H9 (cell line): ENCODE data around the gene IVNS1ABP. TPM values are rescaled to one million over a fixed set of nuclear protein-coding genes. Genes with fewer than 3 reads are reported as not detected.

Experiments
- DNase-seq: peaks from one replicate; pipeline ENCODE4 v3.0.0-alpha.2; 2017
- H2AFZ ChIP-seq: one replicate; pipeline ENCODE4 v1.6.1; 2013; ENCODE audit warnings: mild to moderate bottlenecking, low read length, control low read depth, moderate library complexity
- H2AK5ac ChIP-seq: 2 replicates; pipeline ENCODE4 v1.6.1; 2013; ENCODE audit warnings: low read length, control low read depth, mixed read lengths; ENCODE audit not compliant: insufficient read length
- H2BK120ac ChIP-seq: one replicate; pipeline ENCODE4 v1.6.1; 2013; ENCODE audit warnings: low read depth, mild to moderate bottlenecking, low read length, control low read depth, inconsistent platforms; ENCODE audit not compliant: poor library complexity, severe bottlenecking
- H2BK12ac ChIP-seq: 2 replicates; pipeline ENCODE4 v1.6.1; 2013; ENCODE audit warnings: low read length, control low read depth, mixed read lengths, low read depth; ENCODE audit not compliant: insufficient read length
- H2BK15ac ChIP-seq: 2 replicates; pipeline ENCODE4 v1.6.1; 2013; ENCODE audit warnings: low read depth, low read length, control low read depth
- H2BK20ac ChIP-seq: one replicate; pipeline ENCODE4 v1.6.1; 2013; ENCODE audit warnings: low read depth, mild to moderate bottlenecking, low read length, control low read depth, inconsistent platforms; ENCODE audit not compliant: poor library complexity, severe bottlenecking
- H2BK5ac ChIP-seq: 2 replicates; pipeline ENCODE4 v1.6.1; 2013; ENCODE audit warnings: low read length, control low read depth, mixed read lengths; ENCODE audit not compliant: insufficient read length
- H3K14ac ChIP-seq: 2 replicates; pipeline ENCODE4 v1.6.1; 2013; ENCODE audit warnings: low read length, control low read depth; ENCODE audit not compliant: insufficient read depth
- H3K18ac ChIP-seq: 2 replicates; pipeline ENCODE4 v1.6.1; 2013; ENCODE audit warnings: low read depth, mild to moderate bottlenecking, mixed read lengths, low read length, control low read depth; ENCODE audit not compliant: insufficient read length
- H3K23ac ChIP-seq: 2 replicates; pipeline ENCODE4 v1.6.1; 2013; ENCODE audit warnings: low read length, control low read depth, mixed read lengths, low read depth; ENCODE audit not compliant: insufficient read length
- H3K23me2 ChIP-seq: 2 replicates; pipeline ENCODE4 v1.6.1; 2013; ENCODE audit warnings: low read depth, mild to moderate bottlenecking, mixed read lengths, low read length, control low read depth; ENCODE audit not compliant: insufficient read length, poor library complexity, severe bottlenecking
- H3K27ac ChIP-seq: 2 replicates; pipeline ENCODE4 v1.5.1; 2013; ENCODE audit warnings: low read length, control low read depth, mixed read lengths, low read depth; ENCODE audit not compliant: insufficient read length
- H3K27me3 ChIP-seq: 2 replicates; pipeline ENCODE4 v1.6.1; 2013; ENCODE audit warnings: low read length, control low read depth, inconsistent platforms; ENCODE audit not compliant: insufficient read depth
- H3K4ac ChIP-seq: 2 replicates; pipeline ENCODE4 v1.6.1; 2013; ENCODE audit warnings: low read depth, mild to moderate bottlenecking, control low read depth, inconsistent platforms, low read length, moderate library complexity
- H3K4me1 ChIP-seq: 2 replicates; pipeline ENCODE4 v1.6.1; 2013; ENCODE audit warnings: low read length, control low read depth, inconsistent platforms; ENCODE audit not compliant: insufficient read depth
- H3K4me2 ChIP-seq: 2 replicates; pipeline ENCODE4 v1.6.1; 2013; ENCODE audit warnings: low read length, control low read depth, mixed read lengths; ENCODE audit not compliant: insufficient read length, insufficient read depth
- H3K56ac ChIP-seq: 2 replicates; pipeline ENCODE4 v1.6.1; 2013; ENCODE audit warnings: low read depth, mild to moderate bottlenecking, mixed read lengths, low read length, control low read depth; ENCODE audit not compliant: insufficient read length
- H3K79me1 ChIP-seq: 2 replicates; pipeline ENCODE4 v1.6.1; 2013; ENCODE audit warnings: low read depth, mild to moderate bottlenecking, moderate library complexity, low read length, control low read depth, inconsistent platforms; ENCODE audit not compliant: insufficient read depth, poor library complexity, severe bottlenecking
- H3K79me2 ChIP-seq: 2 replicates; pipeline ENCODE4 v1.6.1; 2013; ENCODE audit warnings: low read length, control low read depth, inconsistent platforms; ENCODE audit not compliant: insufficient read depth
- H3K9ac ChIP-seq: 2 replicates; pipeline ENCODE4 v1.6.1; 2013; ENCODE audit warnings: low read length, control low read depth, mixed read lengths; ENCODE audit not compliant: insufficient read length; ENCODE audit errors: extremely low read depth
- H3K9me3 ChIP-seq: one replicate; pipeline ENCODE4 v1.6.1; 2013; ENCODE audit warnings: low read depth, low read length, inconsistent platforms; ENCODE audit not compliant: control insufficient read depth
- H3T11ph ChIP-seq: one replicate; pipeline ENCODE4 v1.6.1; 2013; ENCODE audit warnings: mild to moderate bottlenecking, low read length, control low read depth, inconsistent platforms
- H4K20me1 ChIP-seq: one replicate; pipeline ENCODE4 v1.6.1; 2013; ENCODE audit not compliant: control insufficient read depth, insufficient read length, insufficient read depth
- H4K5ac ChIP-seq: 2 replicates; pipeline ENCODE4 v1.6.1; 2013; ENCODE audit warnings: low read depth, mild to moderate bottlenecking, mixed read lengths, low read length, control low read depth; ENCODE audit not compliant: insufficient read length
- H4K8ac ChIP-seq: replicated peaks from 2 replicates; pipeline ENCODE4 v1.6.1; 2013; ENCODE audit warnings: low read length, control low read depth, mixed read lengths, low read depth; ENCODE audit not compliant: insufficient read length
- H4K91ac ChIP-seq: 2 replicates; pipeline ENCODE4 v1.6.1; 2013; ENCODE audit warnings: low read depth, mild to moderate bottlenecking, moderate library complexity, mixed read lengths, low read length, control low read depth; ENCODE audit not compliant: insufficient read length
- H3K27ac Mint-ChIP-seq, 3 experiments: 2 replicates in 2 of 3; 3 replicates in 1 of 3; pipeline ENCODE4 v1.8.0; 2020 to 2021; ENCODE audit warnings: mixed read lengths in 3 of 3, mild to moderate bottlenecking in 1 of 3, moderate library complexity in 1 of 3
- H3K27me3 Mint-ChIP-seq: 2 replicates; pipeline ENCODE4 v1.8.0; 2021; ENCODE audit warnings: low read depth, mild to moderate bottlenecking, moderate library complexity, mixed read lengths
- H3K36me3 Mint-ChIP-seq, 3 experiments: 2 replicates in 2 of 3; 3 replicates in 1 of 3; pipeline ENCODE4 v1.8.0; 2020 to 2021; ENCODE audit warnings: low read depth in 3 of 3, mixed read lengths in 3 of 3; ENCODE audit not compliant: insufficient read depth in 1 of 3
- H3K4me1 Mint-ChIP-seq, 2 experiments: 2 replicates each; pipeline ENCODE4 v1.8.0; 2020; ENCODE audit warnings: mixed read lengths in 2 of 2
- H3K4me3 Mint-ChIP-seq, 2 experiments: 2 replicates in 1 of 2; 3 replicates in 1 of 2; pipeline ENCODE4 v1.8.0; 2020 to 2021; ENCODE audit warnings: mild to moderate bottlenecking in 2 of 2, mixed read lengths in 2 of 2, moderate library complexity in 1 of 2
- H3K9me3 Mint-ChIP-seq, 2 experiments: 2 replicates in 1 of 2; 3 replicates in 1 of 2; pipeline ENCODE4 v1.8.0; 2020; ENCODE audit warnings: mild to moderate bottlenecking in 2 of 2, mixed read lengths in 2 of 2, moderate library complexity in 1 of 2
- CTCF ChIP-seq: fragments of 200-600 bp; sonication (generic); conservative IDR thresholded peaks from 3 replicates; pipeline ENCODE4 v1.8.0; 2021; ENCODE audit warnings: antibody characterized with exemption, mild to moderate bottlenecking
- WGBS: extraction: QIAGEN DNeasy Blood & Tissue Kit; methylation state at CpG from one replicate; pipeline ENCODE4 v1.1.7; 2013; ENCODE audit warnings: missing lambda C conversion rate, low lambda C conversion rate, mixed read lengths; ENCODE audit not compliant: insufficient read length; ENCODE audit errors: extremely low coverage; 5-methylcytosine and 5-hydroxymethylcytosine counted together
- total RNA-seq: library from RNA; stranded (reverse); gene quantifications from 2 replicates; pipeline ENCODE4 v1.2.1, GENCODE V29; 2021

Gene IVNS1ABP
- total RNA-seq, 1 experiment from 2014 or later = 110 TPM

GRCh38 chr1:185315445-185316071, 1.5 kb downstream of the IVNS1ABP start:
- H4K20me1 ChIP-seq = no peaks in the 10 kb centered on the region

More at GRCh38 chr1:185315445-185316071, 1.5 kb downstream of the IVNS1ABP start:
- Histone ChIP-seq H2BK120ac (no peak overlapping the region), H2BK5ac (no peak overlapping the region), H3K9ac (peak overlapping the region; percentile 82), H3K79me1 (no peaks in the 10 kb centered on the region), H2BK20ac (no peak overlapping the region), H2BK15ac (no peak overlapping the region), H4K8ac (no peak overlapping the region), H3K56ac (no peak overlapping the region), H2AK5ac (no peak overlapping the region), H4K5ac (no peak overlapping the region), H3K9me3 (no peaks in the 10 kb centered on the region), H3K23me2 (peaks cover 3% of the 10 kb centered on the region), H2AFZ (no peak overlapping the region), H3K27me3 (no peaks in the 10 kb centered on the region), H3K4me1 (peaks cover 2% of the 10 kb centered on the region; the same call in 1 of the 2 replicates), H3K79me2 (peaks cover 51% of the 10 kb centered on the region), H3K27ac (no peak overlapping the region), H3K23ac (no peak overlapping the region), H3K14ac (no peak overlapping the region), H3K4me2 (peak overlapping the region; percentile 100), H4K91ac (no peak overlapping the region), H3K18ac (no peak overlapping the region), H3T11ph (no peak overlapping the region), H2BK12ac (no peak overlapping the region), H3K4ac (no peak overlapping the region)
- WGBS = no CpG with 5 or more reads among the region's 8 CpGs
- Mint-ChIP-seq H3K27ac (peak overlapping the region; percentile 35 to 96 (median 57); a peak in 5 of 7 replicates), H3K9me3 (peaks cover 0 to 3% of the 10 kb centered on the region in 2 experiments; a peak in 1 of 5 replicates), H3K4me3 (peak overlapping the region; percentile 96 to 98), H3K27me3 (no peaks in the 10 kb centered on the region), H3K36me3 (peaks cover 6 to 29% (median 28%) of the 10 kb centered on the region in 3 experiments), H3K4me1 (peaks cover 48 to 49% of the 10 kb centered on the region in 2 experiments)
- DNase-seq = no peak
- no peak for TF ChIP-seq CTCF
